NCI-H2107 treated with DMSO at 0.1 percent for 48 hours (cell line): ENCODE measurements around the gene VPS16.

Experiments
- DNase-seq: peaks from one replicate; lab custom pipeline; 2025; ENCODE audit not compliant: unreplicated experiment; lab: John Stamatoyannopoulos, UW

VPS16 gene

GRCh38 chr20:2867081-2867864 lies 26.7 kb downstream of the VPS16 start:
- DNase-seq = no peak

DNA sequence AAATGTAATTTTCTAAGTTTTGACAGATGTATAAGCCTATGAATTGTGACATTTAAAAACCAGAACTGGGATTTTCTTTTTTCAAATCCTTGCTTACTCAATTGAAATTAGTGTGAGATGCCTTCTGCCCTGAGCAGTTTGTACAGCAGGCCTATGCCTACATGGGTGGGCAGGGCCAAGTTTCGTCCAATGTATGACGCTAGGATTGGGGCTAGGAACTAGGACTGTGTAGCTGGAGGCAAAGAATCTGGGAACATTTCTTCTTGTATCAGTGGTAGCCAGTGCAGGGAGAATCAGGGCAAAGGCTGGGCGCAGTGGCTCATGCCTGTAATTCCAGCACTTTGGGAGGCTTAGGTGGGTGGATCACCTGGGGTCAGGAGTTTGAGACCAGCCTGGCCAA lies 28.8 kb downstream of the VPS16 start:
- DNase-seq = no peak

DNA sequence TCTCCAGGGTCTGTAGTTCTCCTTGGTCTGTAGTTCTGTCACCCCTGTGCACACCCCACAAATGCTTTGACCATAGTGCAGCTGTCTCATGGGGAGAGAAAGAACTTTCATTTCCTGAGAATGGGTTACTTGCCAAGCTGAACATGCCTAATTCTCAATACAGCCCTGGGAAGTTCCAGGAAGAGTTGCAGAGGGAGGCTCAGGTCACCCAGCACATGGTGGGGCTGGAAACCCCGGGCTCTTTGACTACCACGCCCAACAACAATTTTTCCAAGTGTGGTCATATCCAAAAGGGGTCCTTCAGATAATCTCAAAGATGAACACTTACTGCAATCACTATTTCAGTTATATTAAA lies 30.5 kb downstream of the VPS16 start:
- no peak for DNase-seq

- DNase-seq = no peak
These were observed 31.3 kb downstream of the VPS16 start for GRCh38 chr20:2871661-2872458.

GRCh38 chr20:2872459-2873009 lies 32.0 kb downstream of the VPS16 start:
- no peak for DNase-seq

DNA sequence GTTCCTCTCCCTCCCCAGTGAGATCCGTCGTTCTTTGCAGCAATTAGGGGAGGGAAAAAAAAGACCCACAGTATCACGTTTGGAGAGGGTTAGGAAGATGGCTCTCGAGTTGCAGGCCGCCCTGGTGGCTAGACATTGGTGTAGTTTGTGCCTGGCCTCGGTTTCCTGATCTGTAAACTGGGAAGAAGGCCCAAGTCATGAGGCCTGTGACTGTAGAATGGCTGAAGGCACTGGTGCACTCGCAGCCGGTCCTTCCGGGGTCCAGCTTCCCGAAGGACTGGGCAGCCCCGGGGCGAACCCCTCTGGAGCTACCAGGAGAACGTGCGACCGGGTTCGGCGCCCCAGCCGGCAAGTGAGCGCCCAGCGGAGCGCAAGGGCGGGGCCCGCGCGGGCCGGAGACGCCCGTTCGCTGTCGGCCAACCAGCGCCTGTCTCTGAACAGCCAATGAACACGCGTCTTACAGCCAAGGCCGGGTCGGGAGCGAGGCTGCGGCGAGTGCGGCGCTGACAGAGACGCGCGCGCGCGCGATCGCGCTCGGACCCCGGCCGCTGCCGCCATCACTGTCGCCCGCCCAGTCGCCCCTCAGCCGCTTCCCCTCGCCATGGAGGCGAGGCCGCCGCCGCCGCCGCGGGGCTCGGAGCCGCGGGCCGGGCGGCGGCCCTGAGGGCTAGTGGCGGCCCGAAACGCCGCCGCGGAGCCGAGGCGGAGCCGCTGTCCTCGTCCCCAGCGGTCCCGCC lies 32.6 kb downstream of the VPS16 start, which contains the start of gene PTPRA:
TSS of gene PTPRA (plus strand) at position 472 of the 737 bp plus-strand sequence. CDS start 90,797 bp downstream, outside the sequence.
- peak; percentile 24 for DNase-seq

- no peak for DNase-seq
These were observed 33.1 kb downstream of the VPS16 start for GRCh38 chr20:2873747-2874041.

DNA sequence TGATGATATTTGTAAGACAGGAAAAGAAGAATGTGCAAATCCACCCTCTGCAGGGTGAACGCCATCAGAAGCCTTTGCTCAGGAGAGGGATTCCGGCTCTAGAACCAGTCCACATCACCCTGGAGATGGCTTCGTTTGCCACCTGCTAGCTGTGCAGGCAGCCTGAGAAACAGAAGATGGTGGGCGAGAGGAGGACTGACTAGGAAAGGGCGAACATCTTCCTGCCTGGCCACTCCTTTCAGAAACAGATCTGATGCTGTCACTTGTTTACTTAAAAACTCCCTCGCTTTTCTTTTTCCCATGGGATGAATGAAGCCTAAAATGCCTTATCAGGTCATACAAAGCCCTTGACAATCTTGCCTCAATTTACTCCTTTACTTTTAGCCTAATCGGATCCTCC lies 33.9 kb downstream of the VPS16 start:
- no peak for DNase-seq

- DNase-seq = no peak
These were observed 35.2 kb downstream of the VPS16 start for GRCh38 chr20:2875690-2876203.

DNA sequence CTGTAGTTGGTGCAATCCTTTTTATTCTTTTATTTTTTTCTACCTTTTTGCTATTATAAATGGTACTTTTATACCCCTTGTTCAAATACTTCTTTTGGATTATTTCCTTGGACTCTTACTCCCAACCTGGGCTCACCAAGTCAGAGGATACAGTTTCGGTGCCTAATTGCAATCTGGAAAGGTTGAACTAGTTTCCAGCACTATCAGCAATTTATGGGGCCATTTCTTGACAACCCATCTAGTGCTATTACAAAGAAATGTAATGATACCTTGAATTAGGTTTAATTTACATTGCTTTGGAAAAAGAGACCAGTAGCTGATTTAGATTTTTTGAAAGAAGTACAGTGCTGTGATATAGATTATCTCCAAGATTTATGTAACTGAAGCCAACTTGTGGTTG lies 38.0 kb downstream of the VPS16 start:
- DNase-seq = no peak

DNA sequence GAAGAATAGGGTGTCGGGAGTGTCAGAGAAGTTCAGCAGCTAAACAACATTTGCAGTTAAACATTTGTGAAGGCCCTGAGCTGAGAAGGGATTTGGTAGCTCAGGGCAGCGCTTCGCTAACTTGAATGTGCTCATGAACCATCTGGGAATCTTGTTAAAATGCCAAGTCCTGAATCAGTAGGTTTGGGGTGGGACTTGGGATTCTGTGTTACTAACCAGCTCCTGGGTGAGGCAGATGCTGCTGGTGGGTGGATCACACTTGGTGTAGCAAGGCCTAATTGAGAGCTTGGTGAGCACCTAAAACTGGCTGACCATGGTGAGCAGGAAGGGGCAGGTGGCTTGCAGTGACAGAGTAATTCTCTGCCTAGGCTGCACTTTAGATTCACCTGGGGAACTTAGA lies 38.6 kb downstream of the VPS16 start:
- DNase-seq = no peak

DNA sequence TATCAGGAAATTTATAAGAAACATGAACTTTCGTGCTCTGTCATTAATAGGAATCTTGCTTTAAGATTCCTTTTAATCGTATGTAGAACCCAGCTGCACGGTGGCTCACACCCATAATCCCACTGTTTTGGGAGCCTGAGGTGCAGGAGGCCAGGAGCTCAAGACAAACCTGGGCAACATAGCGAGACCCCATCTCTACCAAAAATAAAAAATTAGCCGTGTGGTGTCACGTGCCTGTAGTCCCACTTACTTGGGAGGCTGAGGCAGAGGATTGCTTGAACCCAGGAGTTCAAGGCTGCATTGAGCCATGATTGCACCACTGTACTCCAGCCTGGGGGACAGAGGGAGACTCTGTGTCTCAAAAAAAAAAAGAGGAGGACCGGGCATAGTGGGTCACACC lies 40.1 kb downstream of the VPS16 start:
- DNase-seq = no peak

DNA sequence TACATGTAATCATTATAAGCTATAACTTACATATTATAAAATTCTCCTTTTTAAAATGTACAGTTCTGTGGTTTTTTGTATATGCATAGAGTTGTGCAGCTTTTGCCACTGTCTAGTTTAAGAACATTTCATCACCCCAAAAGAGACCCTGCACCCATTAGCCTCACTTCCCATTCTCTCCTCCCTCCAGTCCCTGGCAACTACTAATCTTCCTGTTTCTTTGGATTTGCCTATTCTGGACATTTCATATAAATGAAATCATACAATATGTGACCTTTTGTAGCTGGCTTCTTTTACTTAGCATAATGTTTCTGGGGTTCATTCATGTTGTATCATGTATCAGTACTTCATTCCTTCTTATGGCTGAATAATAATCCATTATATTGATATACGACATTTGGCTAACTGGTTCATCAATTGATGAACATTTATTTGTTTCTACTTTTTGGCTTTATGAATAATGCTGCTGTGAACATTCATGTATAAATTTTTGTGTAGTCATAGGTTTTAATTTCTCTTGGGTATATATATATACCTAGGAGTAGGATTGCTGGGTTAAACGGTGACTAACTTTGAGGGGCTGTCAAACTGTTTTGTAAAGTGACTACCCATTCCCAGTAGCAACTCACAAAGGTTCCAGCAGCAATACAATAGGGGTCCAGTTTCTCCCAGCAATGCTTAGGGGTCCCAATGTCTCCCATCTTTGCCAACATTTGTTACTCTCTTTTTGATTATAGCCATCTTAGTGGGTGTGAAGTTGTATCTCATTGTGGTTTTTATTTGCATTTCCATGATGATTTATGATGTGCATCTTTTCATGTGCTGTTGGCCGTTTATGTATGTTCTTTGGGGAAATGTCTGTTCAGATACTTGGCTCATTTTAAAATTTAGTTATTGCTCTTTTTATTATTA lies 43.4 kb downstream of the VPS16 start:
- DNase-seq = no peak

DNA sequence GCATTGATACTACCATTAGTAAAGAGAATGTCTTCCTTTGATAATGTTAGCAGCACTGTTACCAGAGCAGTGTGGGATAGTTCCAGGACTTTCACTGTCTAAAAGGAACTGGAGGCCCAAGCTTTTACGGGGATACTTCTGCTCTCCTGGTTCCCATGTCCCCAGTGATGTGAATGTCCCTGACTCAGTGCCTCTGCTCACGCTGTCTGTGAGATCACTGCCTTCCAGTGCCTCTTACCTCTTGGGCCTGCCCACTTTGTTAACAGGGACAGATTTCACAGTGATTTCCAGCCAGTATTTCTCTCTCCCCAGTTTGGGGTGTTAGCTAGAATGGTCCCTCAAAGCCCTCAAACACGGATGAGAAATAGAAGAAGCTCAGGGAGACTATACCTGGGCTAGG lies 47.2 kb downstream of the VPS16 start:
- DNase-seq = no peak

GRCh38 chr20:2888224-2888955 lies 47.8 kb downstream of the VPS16 start:
- DNase-seq = no peak

DNA sequence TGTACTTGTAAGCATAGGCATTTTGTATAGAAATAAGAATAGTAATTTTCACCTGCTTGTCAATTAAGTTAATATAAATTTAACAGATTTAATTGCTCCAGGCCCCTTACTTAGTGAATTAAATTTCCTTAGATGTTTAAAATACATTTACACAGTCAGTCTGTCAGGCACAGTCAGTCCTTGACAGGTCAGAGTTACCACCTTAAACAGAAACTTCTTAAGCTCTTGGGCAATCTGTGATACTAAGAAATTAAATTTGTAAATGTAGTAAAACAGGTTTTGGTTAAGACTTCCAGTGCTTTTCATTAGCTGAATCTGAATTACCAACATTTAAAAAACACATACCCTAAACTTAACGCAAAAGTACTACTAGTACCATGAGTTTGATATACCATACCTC lies 48.7 kb downstream of the VPS16 start:
- DNase-seq = no peak

GRCh38 chr20:2889797-2890196 lies 49.3 kb downstream of the VPS16 start:
- no peak for DNase-seq

GRCh38 chr20:2890742-2891141 lies 50.2 kb downstream of the VPS16 start:
- DNase-seq = no peak

DNA sequence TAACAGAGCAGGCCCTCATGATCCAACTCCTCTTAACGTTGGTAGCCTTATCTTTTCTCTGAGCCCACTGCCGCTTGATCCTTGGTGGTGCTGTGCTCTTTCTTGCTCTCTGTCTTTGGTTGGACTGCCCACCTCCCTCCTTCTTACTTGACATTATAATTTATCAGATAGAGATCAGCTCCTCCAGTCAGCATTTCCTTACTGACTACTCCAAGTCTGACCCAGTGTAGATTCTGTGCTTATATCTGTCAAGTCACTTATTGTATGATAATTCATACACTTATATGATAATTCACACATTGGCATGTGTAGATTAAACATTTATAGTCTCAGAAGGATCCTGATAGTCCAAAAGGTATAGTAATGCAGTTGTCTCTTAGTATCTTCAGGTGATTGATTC lies 50.8 kb downstream of the VPS16 start:
- no peak for DNase-seq

DNA sequence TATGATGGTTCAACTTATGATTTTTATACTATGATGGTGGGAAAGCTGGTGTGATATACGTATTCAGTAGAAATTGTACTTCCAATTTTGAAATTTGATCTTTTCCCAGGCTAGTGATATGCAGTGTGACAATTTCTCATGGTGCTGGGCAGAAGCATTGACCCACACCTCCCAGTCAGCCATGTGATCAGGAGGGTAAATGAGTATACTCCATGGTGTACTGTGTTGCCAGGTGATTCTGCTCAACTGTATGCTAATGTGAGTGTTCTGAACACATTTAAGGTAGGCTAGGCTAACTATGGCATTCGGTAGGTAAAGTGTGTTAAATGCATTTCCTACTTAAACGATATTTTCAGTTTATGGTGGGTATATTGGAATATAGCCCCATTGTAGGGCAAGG lies 51.8 kb downstream of the VPS16 start:
- no peak for DNase-seq
